Prostate gland (tissue), 2 donors: Measurements from ENCODE around the gene JDP2. TPM values are rescaled to one million over a fixed set of nuclear protein-coding genes. Genes with fewer than 3 reads are reported as not detected.

Experiments used
- DNase-seq: peaks from one replicate; pipeline ENCODE4 v3.0.0-alpha.2; 2019; ENCODE audit warnings: low spot score
- H3K27ac ChIP-seq, 2 donors: fragments of 200-600 bp; sonication (generic); 2 replicates each; pipeline ENCODE4 v1.5.1; 2017 to 2019
- H3K27me3 ChIP-seq: fragments of 200-600 bp; sonication (generic); replicated peaks from 2 replicates; pipeline ENCODE4 v1.5.1; 2019; ENCODE audit not compliant: insufficient read depth
- H3K36me3 ChIP-seq, 2 donors: fragments of 200-600 bp; sonication (generic); 1 replicate in 1 of 2; 2 replicates in 1 of 2; pipeline versions ENCODE4 v1.5.1 to v1.8.1; 2017 to 2019
- H3K4me1 ChIP-seq: fragments of 200-600 bp; sonication (generic); replicated peaks from 2 replicates; pipeline ENCODE4 v1.5.1; 2019
- H3K4me3 ChIP-seq, 2 donors: fragments of 200-600 bp; sonication (generic); 2 replicates each; pipeline ENCODE4 v1.5.1; 2017 to 2019
- H3K9me3 ChIP-seq: fragments of 200-600 bp; sonication (generic); 2 replicates; pipeline ENCODE4 v1.5.1; 2017
- POLR2A ChIP-seq: fragments of 450-650 bp; IDR thresholded peaks from one replicate; pipeline ENCODE4 v1.6.1; 2016; ENCODE audit warnings: antibody characterized with exemption, mild to moderate bottlenecking
- POLR2AphosphoS5 ChIP-seq: sonication (generic); formaldehyde crosslinking; IDR thresholded peaks from one replicate; pipeline ENCODE4 v1.6.1; 2017; ENCODE audit warnings: antibody characterized with exemption
- WGBS: methylation state at CpG from one replicate; pipeline ENCODE4 v1.1.5; 2018; 5-methylcytosine and 5-hydroxymethylcytosine counted together
- intact Hi-C: fragments of 100-400 bp; cut with DNase I; formaldehyde crosslinking; loops from one replicate; pipeline ENCODE4 v1.14.2; 2022
- total RNA-seq, 2 donors: library from RNA; depleted of rRNA; stranded (reverse); fragments of >200 nt; gene quantifications; one replicate each; pipeline ENCODE4 v1.1.0, GENCODE V29; 2016
- TF ChIP-seq, protein P1 (sequence below), 4 experiments: fragments of 200-600 bp in 2 of 4; fragments of 450-650 bp in 2 of 4; sonication (generic) in 2 of 4; IDR thresholded peaks; 1 replicate in 3 of 4; 2 replicates in 1 of 4; pipeline ENCODE4 v1.5.1; 2016 to 2019; ENCODE audit warnings: antibody characterized with exemption in 4 of 4, mild to moderate bottlenecking in 2 of 4, moderate library complexity in 2 of 4

The JDP2 gene
- total RNA-seq, 2 donors from 2014 or later, result 27.1 to 34.0 TPM

DNA sequence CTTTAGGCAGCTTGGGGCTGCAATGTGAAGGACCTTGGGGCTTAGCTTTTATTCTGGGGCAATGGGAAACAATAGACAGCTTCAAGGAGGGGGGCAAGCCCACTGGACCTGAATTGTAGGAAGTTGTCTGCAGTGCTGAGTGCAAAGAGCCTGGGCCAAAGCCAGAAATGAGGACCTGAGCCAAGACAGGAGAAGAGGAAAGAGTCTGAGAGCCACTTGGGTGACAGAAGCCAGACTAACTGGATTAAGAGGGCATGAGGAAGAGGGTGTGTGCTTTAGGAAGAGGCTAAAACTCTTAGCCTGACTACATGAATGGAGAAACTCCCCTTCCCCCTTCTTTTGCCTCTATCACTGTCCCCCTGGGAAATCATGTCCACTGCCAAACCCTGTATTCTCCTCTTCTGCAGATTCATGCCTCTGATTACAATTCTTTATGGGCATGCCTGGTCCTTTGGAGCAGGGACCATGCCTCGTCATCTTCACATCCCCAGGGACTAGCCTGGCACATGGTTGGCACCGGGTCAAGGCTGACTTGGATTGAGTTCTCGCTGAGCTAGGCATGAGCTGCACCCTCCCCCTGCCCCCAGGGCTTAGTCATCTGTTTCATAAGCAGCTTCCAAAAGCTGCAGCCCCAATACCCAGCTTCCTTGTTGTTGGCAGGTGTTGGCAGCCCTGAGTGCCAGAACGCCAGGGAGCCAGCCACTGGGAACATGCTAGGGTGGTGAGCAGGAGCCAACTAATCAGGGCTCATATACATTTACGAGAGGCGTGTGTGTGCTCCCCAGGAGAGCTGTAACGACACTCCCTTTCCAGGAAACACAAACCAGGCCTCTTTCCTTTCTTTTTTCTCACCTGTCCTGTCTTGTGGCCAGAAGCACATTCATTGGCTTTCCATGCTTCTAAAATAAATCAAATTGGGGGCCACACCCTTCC, 27.7 kb upstream of the JDP2 start:
- Histone ChIP-seq H3K9me3 (no peaks in the 10 kb centered on the region), H3K4me1 (peaks cover 5% of the 10 kb centered on the region), H3K27me3 (no peaks in the 10 kb centered on the region), H3K36me3 (no peaks in the 10 kb centered on the region), H3K27ac (peak overlapping the region; percentile 33 to 45), H3K4me3 (no peak overlapping the region)
- intact Hi-C loops, result loop anchor here (2.0 kb wide), 1 partner anchor 27 kb away; no protein-coding TSS in a partner anchor
- DNase-seq, result peak; percentile 98
- TF ChIP-seq POLR2AphosphoS5 (peak; percentile 95), POLR2A (no peak)
- TF ChIP-seq, protein P1, sequence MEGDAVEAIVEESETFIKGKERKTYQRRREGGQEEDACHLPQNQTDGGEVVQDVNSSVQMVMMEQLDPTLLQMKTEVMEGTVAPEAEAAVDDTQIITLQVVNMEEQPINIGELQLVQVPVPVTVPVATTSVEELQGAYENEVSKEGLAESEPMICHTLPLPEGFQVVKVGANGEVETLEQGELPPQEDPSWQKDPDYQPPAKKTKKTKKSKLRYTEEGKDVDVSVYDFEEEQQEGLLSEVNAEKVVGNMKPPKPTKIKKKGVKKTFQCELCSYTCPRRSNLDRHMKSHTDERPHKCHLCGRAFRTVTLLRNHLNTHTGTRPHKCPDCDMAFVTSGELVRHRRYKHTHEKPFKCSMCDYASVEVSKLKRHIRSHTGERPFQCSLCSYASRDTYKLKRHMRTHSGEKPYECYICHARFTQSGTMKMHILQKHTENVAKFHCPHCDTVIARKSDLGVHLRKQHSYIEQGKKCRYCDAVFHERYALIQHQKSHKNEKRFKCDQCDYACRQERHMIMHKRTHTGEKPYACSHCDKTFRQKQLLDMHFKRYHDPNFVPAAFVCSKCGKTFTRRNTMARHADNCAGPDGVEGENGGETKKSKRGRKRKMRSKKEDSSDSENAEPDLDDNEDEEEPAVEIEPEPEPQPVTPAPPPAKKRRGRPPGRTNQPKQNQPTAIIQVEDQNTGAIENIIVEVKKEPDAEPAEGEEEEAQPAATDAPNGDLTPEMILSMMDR (IDR thresholded peaks at IDR 0.05), result no peak
- WGBS, result 11% methylated on average over 7 of the region's 7 CpGs

DNA sequence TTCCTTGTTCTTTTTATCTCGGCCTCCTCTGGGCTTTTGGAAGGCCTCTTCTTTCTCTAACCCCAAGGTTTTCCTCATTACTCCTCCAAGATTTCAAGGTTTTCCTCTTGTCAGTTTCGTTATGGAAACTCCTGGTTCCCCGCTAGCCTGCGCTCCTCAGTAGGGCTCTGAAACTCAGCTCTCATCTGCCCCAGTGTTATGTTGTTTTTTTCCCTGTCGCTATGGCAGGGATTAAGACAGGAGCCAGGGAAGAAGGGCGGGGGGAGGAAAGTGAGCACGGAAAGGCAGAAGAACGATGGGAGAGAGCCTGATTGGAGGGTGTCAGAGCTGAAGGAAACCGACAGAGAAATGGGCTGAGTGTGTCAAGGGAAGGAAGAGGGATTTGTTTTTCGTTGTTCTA, 26.5 kb upstream of the JDP2 start:
- intact Hi-C loops, result loop anchor here (2.0 kb wide), 1 partner anchor 25 kb away; no protein-coding TSS in a partner anchor
- no peak for TF ChIP-seq POLR2A
- no peak for TF ChIP-seq POLR2AphosphoS5
- TF ChIP-seq, protein P1 (IDR thresholded peaks at IDR 0.05), result no peak

DNA sequence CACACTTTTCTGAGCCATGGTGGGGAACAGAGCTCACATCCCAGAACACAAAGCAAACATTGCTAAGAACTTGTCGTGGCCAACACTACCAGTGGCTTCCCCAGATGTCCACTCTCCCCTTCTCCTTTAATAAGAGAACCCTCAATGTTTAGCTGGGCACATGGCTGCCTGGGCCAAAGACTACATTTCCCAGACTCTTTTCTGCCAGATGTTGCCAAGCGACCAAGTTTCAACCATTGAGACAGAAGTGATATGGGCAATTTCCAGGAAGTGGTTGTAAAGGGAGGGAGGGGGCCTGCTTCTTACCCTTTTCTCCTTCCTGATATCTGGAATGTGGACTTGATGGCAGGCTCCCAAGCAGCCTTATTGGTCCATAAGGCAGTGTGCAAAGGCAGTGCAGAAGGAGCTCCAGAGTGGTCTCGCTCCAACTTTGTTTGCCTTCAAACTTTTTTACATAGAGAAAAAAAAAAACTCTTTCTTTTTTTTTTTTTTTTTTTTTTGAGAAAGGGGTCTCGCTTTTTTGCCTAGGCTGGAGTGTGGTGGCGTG, 24.9 kb upstream of the JDP2 start:
- Histone ChIP-seq H3K27me3 (no peaks in the 10 kb centered on the region), H3K27ac (no peak overlapping the region), H3K4me3 (no peak overlapping the region), H3K4me1 (peaks cover 5% of the 10 kb centered on the region), H3K9me3 (no peaks in the 10 kb centered on the region), H3K36me3 (no peaks in the 10 kb centered on the region)
- intact Hi-C loops, result no loop called here
- no peak for DNase-seq
- TF ChIP-seq POLR2AphosphoS5, result no peak
- TF ChIP-seq, protein P1 (IDR thresholded peaks at IDR 0.05), result no peak
- WGBS, result 100% methylated on average over 5 of the region's 5 CpGs

More for the DNA sequence above, 26.5 kb upstream of the JDP2 start:
- Histone ChIP-seq H3K36me3 (no peaks in the 10 kb centered on the region), H3K27me3 (no peaks in the 10 kb centered on the region), H3K4me3 (no peak overlapping the region), H3K9me3 (no peaks in the 10 kb centered on the region), H3K4me1 (peaks cover 5% of the 10 kb centered on the region), H3K27ac (peak overlapping the region in 1 of 2 donors; percentile 15)
- 63% methylated on average over 10 of the region's 10 CpGs for WGBS
- no peak for DNase-seq

DNA sequence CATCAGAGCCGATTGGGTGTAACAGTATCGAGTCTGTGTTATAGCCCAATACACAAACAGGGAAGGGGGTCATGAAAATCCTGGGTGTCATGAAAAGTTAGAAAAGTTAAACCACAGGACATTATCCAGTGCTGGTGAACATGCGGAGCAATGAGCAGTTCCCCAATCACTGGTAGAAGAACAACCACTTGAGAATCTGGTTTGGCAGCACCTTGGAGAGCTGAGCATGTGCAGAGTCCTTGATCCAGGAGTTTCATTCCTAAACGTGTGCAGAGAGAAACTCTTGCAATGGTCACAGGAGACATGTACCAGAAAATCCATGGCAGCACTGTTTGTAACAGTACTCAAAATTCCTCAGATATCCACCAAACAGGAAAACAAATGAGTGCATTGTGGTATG, 23.0 kb upstream of the JDP2 start:
- peaks cover 5% of the 10 kb centered on the region for H3K4me1 ChIP-seq
- intact Hi-C loops, result no loop called here
- H3K27ac ChIP-seq, result no peak overlapping the region
- H3K27me3 ChIP-seq, result no peaks in the 10 kb centered on the region
- H3K36me3 ChIP-seq, result no peaks in the 10 kb centered on the region
- DNase-seq, result no peak
- no peaks in the 10 kb centered on the region for H3K9me3 ChIP-seq
- WGBS, result 73% methylated on average over 4 of the region's 4 CpGs
- no peak overlapping the region for H3K4me3 ChIP-seq
- TF ChIP-seq, protein P1 (IDR thresholded peaks at IDR 0.05), result no peak
- no peak for TF ChIP-seq POLR2A
- no peak for TF ChIP-seq POLR2AphosphoS5
